ENCODE data around the gene KCNK3. TPM values are rescaled to one million over a fixed set of nuclear protein-coding genes. Genes with fewer than 3 reads are reported as not detected.

The KCNK3 gene
- total RNA-seq, 2 donors from 2014 or later, result 11.1 to 14.5 TPM

DNA sequence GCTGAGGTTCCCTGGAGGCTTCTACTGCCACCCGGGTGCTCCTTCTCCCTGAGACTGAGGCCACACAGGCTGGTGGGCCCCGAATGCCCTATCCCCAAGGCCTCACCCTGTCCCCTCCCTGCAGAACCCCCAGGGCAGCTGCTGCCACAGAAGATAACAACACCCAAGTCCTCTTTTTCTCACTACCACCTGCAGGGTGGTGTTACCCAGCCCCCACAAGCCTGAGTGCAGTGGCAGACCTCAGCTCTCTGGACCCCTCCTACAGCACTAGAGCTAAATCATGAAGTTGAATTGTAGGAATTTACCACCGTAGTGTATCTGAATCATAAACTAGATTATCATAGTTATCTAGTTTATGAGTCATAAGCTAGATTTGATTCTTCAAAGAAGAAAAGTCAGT, 86.0 kb downstream of the KCNK3 start:
- no peaks in the 10 kb centered on the region for H3K4me1 ChIP-seq (replicated peaks)
- H3K4me3 ChIP-seq, result no peak overlapping the region
- H3K9me3 ChIP-seq, result no peaks in the 10 kb centered on the region
- H3K27ac ChIP-seq, result no peak overlapping the region
- intact Hi-C loops (cut with DNase I), result no loop called here
- DNase-seq (ENCODE audit: low spot score), result no peak
- TF ChIP-seq, protein P1, sequence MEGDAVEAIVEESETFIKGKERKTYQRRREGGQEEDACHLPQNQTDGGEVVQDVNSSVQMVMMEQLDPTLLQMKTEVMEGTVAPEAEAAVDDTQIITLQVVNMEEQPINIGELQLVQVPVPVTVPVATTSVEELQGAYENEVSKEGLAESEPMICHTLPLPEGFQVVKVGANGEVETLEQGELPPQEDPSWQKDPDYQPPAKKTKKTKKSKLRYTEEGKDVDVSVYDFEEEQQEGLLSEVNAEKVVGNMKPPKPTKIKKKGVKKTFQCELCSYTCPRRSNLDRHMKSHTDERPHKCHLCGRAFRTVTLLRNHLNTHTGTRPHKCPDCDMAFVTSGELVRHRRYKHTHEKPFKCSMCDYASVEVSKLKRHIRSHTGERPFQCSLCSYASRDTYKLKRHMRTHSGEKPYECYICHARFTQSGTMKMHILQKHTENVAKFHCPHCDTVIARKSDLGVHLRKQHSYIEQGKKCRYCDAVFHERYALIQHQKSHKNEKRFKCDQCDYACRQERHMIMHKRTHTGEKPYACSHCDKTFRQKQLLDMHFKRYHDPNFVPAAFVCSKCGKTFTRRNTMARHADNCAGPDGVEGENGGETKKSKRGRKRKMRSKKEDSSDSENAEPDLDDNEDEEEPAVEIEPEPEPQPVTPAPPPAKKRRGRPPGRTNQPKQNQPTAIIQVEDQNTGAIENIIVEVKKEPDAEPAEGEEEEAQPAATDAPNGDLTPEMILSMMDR (IDR thresholded peaks at IDR 0.05), result no peak
- TF ChIP-seq POLR2AphosphoS5 (IDR thresholded peaks at IDR 0.05) (no peak), POLR2A (IDR thresholded peaks at IDR 0.05) (no peak)
- WGBS, result 81% methylated on average over 2 of the region's 3 CpGs
- peaks cover 0 to 14% of the 10 kb centered on the region in 2 donors for H3K36me3 ChIP-seq
- no peaks in the 10 kb centered on the region for H3K27me3 ChIP-seq (replicated peaks; ENCODE audit: insufficient read depth)

DNA sequence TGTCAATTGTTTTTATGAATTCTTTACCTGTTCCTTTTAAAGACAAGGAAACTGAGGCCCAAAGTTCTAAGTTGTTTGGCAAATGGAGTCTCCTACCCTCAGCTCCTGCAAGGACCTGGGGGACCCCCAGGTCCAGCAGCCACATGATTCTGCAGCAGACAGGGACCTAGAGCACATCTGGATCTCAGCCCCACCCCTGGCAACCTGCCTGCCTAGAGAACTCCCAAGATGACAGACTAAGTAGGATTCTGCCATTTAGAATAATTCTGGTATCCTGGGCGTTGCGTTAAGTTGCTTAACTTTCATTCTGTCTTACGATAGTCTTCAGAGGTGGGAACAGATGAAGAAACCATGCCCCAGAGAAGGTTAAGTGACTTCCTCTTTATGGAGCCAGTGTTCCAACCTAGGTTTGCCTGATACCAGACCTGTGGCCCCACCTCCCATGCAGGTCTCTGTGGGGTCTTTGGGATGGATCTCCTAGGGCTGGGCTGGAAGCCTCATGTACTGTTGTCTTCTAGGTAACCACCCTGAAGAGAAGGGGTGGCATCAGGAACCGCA, 87.8 kb downstream of the KCNK3 start:
- intact Hi-C loops (cut with DNase I), result no loop called here
- 88% methylated on average over 4 of the region's 4 CpGs for WGBS
- no peak overlapping the region for H3K27ac ChIP-seq

More for the DNA sequence above, 87.8 kb downstream of the KCNK3 start:
- Histone ChIP-seq H3K36me3 (peaks cover 0 to 12% of the 10 kb centered on the region in 2 donors), H3K27me3 (replicated peaks; ENCODE audit: insufficient read depth) (no peaks in the 10 kb centered on the region), H3K4me3 (no peak overlapping the region), H3K4me1 (replicated peaks) (no peaks in the 10 kb centered on the region), H3K9me3 (no peaks in the 10 kb centered on the region)
- TF ChIP-seq, protein P1 (IDR thresholded peaks at IDR 0.05), result no peak
- no peak for TF ChIP-seq POLR2A (IDR thresholded peaks at IDR 0.05)
- no peak for TF ChIP-seq POLR2AphosphoS5 (IDR thresholded peaks at IDR 0.05)
- DNase-seq (ENCODE audit: low spot score), result no peak

Small RNAs within 50 kb of the gene (small RNA-seq; reads per million reads assigned to genes)
- 0 reads per million in 2 donors for gene AC015977.1

Other genes with a start within 250 kb of the KCNK3 start
- gene OTOF, start 214.6 kb upstream of the KCNK3 start, total RNA-seq, result under 1 TPM in 1 of 2 donors, not detected in 1; 0.68 TPM
- under 1 TPM in 1 of 2 donors, not detected in 1; 0.46 TPM for gene CIB4, start 51.4 kb upstream of the KCNK3 start, total RNA-seq
- gene SLC35F6, start 71.6 kb downstream of the KCNK3 start, total RNA-seq, result 10 to 100 TPM; 56.6 to 58.6 TPM
- under 1 TPM; 0.23 to 0.68 TPM for gene CENPA, start 93.3 kb downstream of the KCNK3 start, total RNA-seq
- 1 to 10 TPM in 1 of 2 donors, not detected in 1; 1.2 TPM for gene DPYSL5, start 155.4 kb downstream of the KCNK3 start, total RNA-seq